ENCODE results near the gene MSI2.

The MSI2 gene

GRCh38 chr17:57394375-57394774, 138.1 kb downstream of the MSI2 start:
- Histone ChIP-seq H3K4me1 (ENCODE audit: control insufficient read depth, insufficient read depth, low read length) (no peaks in the 10 kb centered on the region), H3K4me3 (ENCODE audit: low read length) (no peak overlapping the region), H3K36me3 (ENCODE audit: control insufficient read depth, insufficient read depth, low read length) (no peaks in the 10 kb centered on the region), H3K27me3 (ENCODE audit: control insufficient read depth, insufficient read depth, low read length) (no peaks in the 10 kb centered on the region), H3K9ac (ENCODE audit: low read length) (no peak overlapping the region), H3K27ac (ENCODE audit: low read depth, low read length) (no peak overlapping the region)

- H3K36me3 ChIP-seq (ENCODE audit: control insufficient read depth, insufficient read depth, low read length) = no peaks in the 10 kb centered on the region
- H3K4me1 ChIP-seq (ENCODE audit: control insufficient read depth, insufficient read depth, low read length) = no peaks in the 10 kb centered on the region
- no peak overlapping the region for H3K27ac ChIP-seq (ENCODE audit: low read depth, low read length)
- H3K4me3 ChIP-seq (ENCODE audit: low read length) = no peak overlapping the region
- H3K27me3 ChIP-seq (ENCODE audit: control insufficient read depth, insufficient read depth, low read length) = no peaks in the 10 kb centered on the region
- H3K9ac ChIP-seq (ENCODE audit: low read length) = no peak overlapping the region
Measured at GRCh38 chr17:57395721-57396321, 139.5 kb downstream of the MSI2 start.

GRCh38 chr17:57396511-57396921, 140.2 kb downstream of the MSI2 start:
- Histone ChIP-seq H3K4me1 (ENCODE audit: control insufficient read depth, insufficient read depth, low read length) (no peaks in the 10 kb centered on the region), H3K27me3 (ENCODE audit: control insufficient read depth, insufficient read depth, low read length) (no peaks in the 10 kb centered on the region), H3K4me3 (ENCODE audit: low read length) (no peak overlapping the region), H3K9ac (ENCODE audit: low read length) (no peak overlapping the region), H3K36me3 (ENCODE audit: control insufficient read depth, insufficient read depth, low read length) (no peaks in the 10 kb centered on the region), H3K27ac (ENCODE audit: low read depth, low read length) (no peak overlapping the region)

- H3K9ac ChIP-seq (ENCODE audit: low read length) = no peak overlapping the region
- H3K27me3 ChIP-seq (ENCODE audit: control insufficient read depth, insufficient read depth, low read length) = no peaks in the 10 kb centered on the region
- H3K4me1 ChIP-seq (ENCODE audit: control insufficient read depth, insufficient read depth, low read length) = no peaks in the 10 kb centered on the region
- no peak overlapping the region for H3K27ac ChIP-seq (ENCODE audit: low read depth, low read length)
- H3K36me3 ChIP-seq (ENCODE audit: control insufficient read depth, insufficient read depth, low read length) = no peaks in the 10 kb centered on the region
- no peak overlapping the region for H3K4me3 ChIP-seq (ENCODE audit: low read length)
Measured at GRCh38 chr17:57397402-57397801, 141.1 kb downstream of the MSI2 start.

- Histone ChIP-seq H3K9ac (ENCODE audit: low read length) (no peak overlapping the region), H3K4me3 (ENCODE audit: low read length) (no peak overlapping the region), H3K36me3 (ENCODE audit: control insufficient read depth, insufficient read depth, low read length) (no peaks in the 10 kb centered on the region), H3K4me1 (ENCODE audit: control insufficient read depth, insufficient read depth, low read length) (no peaks in the 10 kb centered on the region), H3K27ac (ENCODE audit: low read depth, low read length) (no peak overlapping the region), H3K27me3 (ENCODE audit: control insufficient read depth, insufficient read depth, low read length) (no peaks in the 10 kb centered on the region)
Measured at GRCh38 chr17:57399690-57400089, 143.4 kb downstream of the MSI2 start.

GRCh38 chr17:57400648-57401047, 144.3 kb downstream of the MSI2 start:
- no peaks in the 10 kb centered on the region for H3K27me3 ChIP-seq (ENCODE audit: control insufficient read depth, insufficient read depth, low read length)
- no peak overlapping the region for H3K9ac ChIP-seq (ENCODE audit: low read length)
- peaks cover 1% of the 10 kb centered on the region for H3K4me1 ChIP-seq (ENCODE audit: control insufficient read depth, insufficient read depth, low read length)
- H3K4me3 ChIP-seq (ENCODE audit: low read length) = no peak overlapping the region
- no peaks in the 10 kb centered on the region for H3K36me3 ChIP-seq (ENCODE audit: control insufficient read depth, insufficient read depth, low read length)
- H3K27ac ChIP-seq (ENCODE audit: low read depth, low read length) = no peak overlapping the region

- H3K4me1 ChIP-seq (ENCODE audit: control insufficient read depth, insufficient read depth, low read length) = peaks cover 6% of the 10 kb centered on the region
Measured at GRCh38 chr17:57401556-57402488, 145.5 kb downstream of the MSI2 start.

GRCh38 chr17:57402681-57403180, 146.4 kb downstream of the MSI2 start:
- no peaks in the 10 kb centered on the region for H3K27me3 ChIP-seq (ENCODE audit: control insufficient read depth, insufficient read depth, low read length)

More at GRCh38 chr17:57401556-57402488, 145.5 kb downstream of the MSI2 start:
- no peak overlapping the region for H3K4me3 ChIP-seq (ENCODE audit: low read length)
- no peak overlapping the region for H3K27ac ChIP-seq (ENCODE audit: low read depth, low read length)
- H3K36me3 ChIP-seq (ENCODE audit: control insufficient read depth, insufficient read depth, low read length) = no peaks in the 10 kb centered on the region
- H3K9ac ChIP-seq (ENCODE audit: low read length) = no peak overlapping the region
- no peaks in the 10 kb centered on the region for H3K27me3 ChIP-seq (ENCODE audit: control insufficient read depth, insufficient read depth, low read length)

GRCh38 chr17:57403236-57403635, 146.9 kb downstream of the MSI2 start:
- H3K4me1 ChIP-seq (ENCODE audit: control insufficient read depth, insufficient read depth, low read length) = peaks cover 6% of the 10 kb centered on the region
- H3K27ac ChIP-seq (ENCODE audit: low read depth, low read length) = no peak overlapping the region
- H3K4me3 ChIP-seq (ENCODE audit: low read length) = no peak overlapping the region
- no peaks in the 10 kb centered on the region for H3K36me3 ChIP-seq (ENCODE audit: control insufficient read depth, insufficient read depth, low read length)
- H3K27me3 ChIP-seq (ENCODE audit: control insufficient read depth, insufficient read depth, low read length) = no peaks in the 10 kb centered on the region
- H3K9ac ChIP-seq (ENCODE audit: low read length) = no peak overlapping the region

More at GRCh38 chr17:57402681-57403180, 146.4 kb downstream of the MSI2 start:
- Histone ChIP-seq H3K4me1 (ENCODE audit: control insufficient read depth, insufficient read depth, low read length) (peaks cover 6% of the 10 kb centered on the region), H3K27ac (ENCODE audit: low read depth, low read length) (no peak overlapping the region), H3K36me3 (ENCODE audit: control insufficient read depth, insufficient read depth, low read length) (no peaks in the 10 kb centered on the region), H3K9ac (ENCODE audit: low read length) (no peak overlapping the region), H3K4me3 (ENCODE audit: low read length) (no peak overlapping the region)

- peaks cover 6% of the 10 kb centered on the region for H3K4me1 ChIP-seq (ENCODE audit: control insufficient read depth, insufficient read depth, low read length)
- no peaks in the 10 kb centered on the region for H3K27me3 ChIP-seq (ENCODE audit: control insufficient read depth, insufficient read depth, low read length)
- no peak overlapping the region for H3K9ac ChIP-seq (ENCODE audit: low read length)
- no peaks in the 10 kb centered on the region for H3K36me3 ChIP-seq (ENCODE audit: control insufficient read depth, insufficient read depth, low read length)
- H3K4me3 ChIP-seq (ENCODE audit: low read length) = no peak overlapping the region
- no peak overlapping the region for H3K27ac ChIP-seq (ENCODE audit: low read depth, low read length)
Measured at GRCh38 chr17:57404073-57404472, 147.8 kb downstream of the MSI2 start.

GRCh38 chr17:57404795-57405490, 148.6 kb downstream of the MSI2 start:
- Histone ChIP-seq H3K9ac (ENCODE audit: low read length) (no peak overlapping the region), H3K4me3 (ENCODE audit: low read length) (no peak overlapping the region), H3K27me3 (ENCODE audit: control insufficient read depth, insufficient read depth, low read length) (no peaks in the 10 kb centered on the region), H3K36me3 (ENCODE audit: control insufficient read depth, insufficient read depth, low read length) (no peaks in the 10 kb centered on the region), H3K4me1 (ENCODE audit: control insufficient read depth, insufficient read depth, low read length) (peaks cover 6% of the 10 kb centered on the region), H3K27ac (ENCODE audit: low read depth, low read length) (no peak overlapping the region)

- no peaks in the 10 kb centered on the region for H3K27me3 ChIP-seq (ENCODE audit: control insufficient read depth, insufficient read depth, low read length)
- no peak overlapping the region for H3K27ac ChIP-seq (ENCODE audit: low read depth, low read length)
- H3K9ac ChIP-seq (ENCODE audit: low read length) = no peak overlapping the region
- H3K4me1 ChIP-seq (ENCODE audit: control insufficient read depth, insufficient read depth, low read length) = peaks cover 6% of the 10 kb centered on the region
- no peak overlapping the region for H3K4me3 ChIP-seq (ENCODE audit: low read length)
- H3K36me3 ChIP-seq (ENCODE audit: control insufficient read depth, insufficient read depth, low read length) = no peaks in the 10 kb centered on the region
Measured at GRCh38 chr17:57405491-57406072, 149.3 kb downstream of the MSI2 start.
